ENCODE results near the gene CCDC40.
"Not testable (repeated sequence)": the region's sequence is repeated elsewhere in the genome, so short reads cannot be mapped to it uniquely, and the experiment has no call there.

The CCDC40 gene

GRCh38 chr17:80083136-80083661 is 46.8 kb downstream of the CCDC40 start:
- DNase-seq (ENCODE audit: low read depth), result no peak

GRCh38 chr17:80084773-80085172 is 48.3 kb downstream of the CCDC40 start:
- no peak for DNase-seq (ENCODE audit: low read depth)

GRCh38 chr17:80086081-80086480 is 49.6 kb downstream of the CCDC40 start:
- no peak for DNase-seq (ENCODE audit: low read depth)

- no peak for DNase-seq (ENCODE audit: low read depth)
Observed at GRCh38 chr17:80086616-80087015, 50.2 kb downstream of the CCDC40 start.

- DNase-seq (ENCODE audit: low read depth), result no peak
Observed at GRCh38 chr17:80087346-80088265, 51.2 kb downstream of the CCDC40 start.

GRCh38 chr17:80089762-80090161 is 53.3 kb downstream of the CCDC40 start:
- no peak for DNase-seq (ENCODE audit: low read depth)

GRCh38 chr17:80090164-80090563 is 53.7 kb downstream of the CCDC40 start:
- not testable (repeated sequence) for DNase-seq (ENCODE audit: low read depth)

GRCh38 chr17:80091376-80091775 is 54.9 kb downstream of the CCDC40 start:
- DNase-seq (ENCODE audit: low read depth), result no peak

GRCh38 chr17:80092959-80093358 is 56.5 kb downstream of the CCDC40 start:
- no peak for DNase-seq (ENCODE audit: low read depth)

- no peak for DNase-seq (ENCODE audit: low read depth)
Observed at GRCh38 chr17:80095038-80095843, 58.8 kb downstream of the CCDC40 start.

GRCh38 chr17:80095844-80096475 is 59.5 kb downstream of the CCDC40 start:
- DNase-seq (ENCODE audit: low read depth), result no peak

- DNase-seq (ENCODE audit: low read depth), result no peak
Observed at GRCh38 chr17:80096561-80097021, 60.1 kb downstream of the CCDC40 start.

- DNase-seq (ENCODE audit: low read depth), result no peak
Observed at GRCh38 chr17:80097127-80097621, 60.7 kb downstream of the CCDC40 start.

GRCh38 chr17:80097844-80098691 is 61.6 kb downstream of the CCDC40 start:
- no peak for DNase-seq (ENCODE audit: low read depth)

GRCh38 chr17:80099291-80100034 is 63.0 kb downstream of the CCDC40 start:
- DNase-seq (ENCODE audit: low read depth), result no peak

- DNase-seq (ENCODE audit: low read depth), result no peak
Observed at GRCh38 chr17:80100035-80100323, 63.5 kb downstream of the CCDC40 start.

GRCh38 chr17:80101011-80101945 is 64.8 kb downstream of the CCDC40 start, which contains the start of gene GAA:
GAA (plus strand) TSS chr17:80101581; CDS start chr17:80104587, 3,006 bp downstream.
- DNase-seq (ENCODE audit: low read depth), result peak; percentile 55

GRCh38 chr17:80101946-80102663 is 65.7 kb downstream of the CCDC40 start:
- DNase-seq (ENCODE audit: low read depth), result no peak

Measured in stromal cell of bone marrow (primary cell).